Measurements from ENCODE around the gene PKLR.

The PKLR gene

GRCh38 chr1:155285631-155286044, 15.6 kb downstream of the PKLR start:
- H3K4me3 Mint-ChIP-seq = no peak overlapping the region
- peaks cover 4% of the 10 kb centered on the region for H3K36me3 Mint-ChIP-seq
- H3K27me3 Mint-ChIP-seq = peaks cover 4% of the 10 kb centered on the region
- H3K27ac Mint-ChIP-seq = no peak overlapping the region
- ATAC-seq (ENCODE audit: low read depth) = no peak
- no peak for DNase-seq (ENCODE audit: low spot score in 2 of 2)
- no peaks in the 10 kb centered on the region for H3K4me1 Mint-ChIP-seq
- no peaks in the 10 kb centered on the region for H3K9me3 Mint-ChIP-seq

GRCh38 chr1:155285063-155285462, 16.2 kb downstream of the PKLR start:
- no peaks in the 10 kb centered on the region for H3K9me3 Mint-ChIP-seq
- no peak overlapping the region for H3K27ac Mint-ChIP-seq
- peaks cover 4% of the 10 kb centered on the region for H3K36me3 Mint-ChIP-seq
- H3K4me3 Mint-ChIP-seq = no peak overlapping the region
- H3K27me3 Mint-ChIP-seq = no peaks in the 10 kb centered on the region
- ATAC-seq (ENCODE audit: low read depth) (no peak), DNase-seq (ENCODE audit: low spot score in 2 of 2) (no peak)
- no peaks in the 10 kb centered on the region for H3K4me1 Mint-ChIP-seq

GRCh38 chr1:155284476-155284875, 16.8 kb downstream of the PKLR start:
- no peak overlapping the region for H3K27ac Mint-ChIP-seq
- H3K4me1 Mint-ChIP-seq = no peaks in the 10 kb centered on the region
- H3K9me3 Mint-ChIP-seq = no peaks in the 10 kb centered on the region
- peaks cover 4% of the 10 kb centered on the region for H3K36me3 Mint-ChIP-seq
- no peak overlapping the region for H3K4me3 Mint-ChIP-seq
- ATAC-seq (ENCODE audit: low read depth) = no peak
- no peak for DNase-seq (ENCODE audit: low spot score in 2 of 2)
- no peaks in the 10 kb centered on the region for H3K27me3 Mint-ChIP-seq

GRCh38 chr1:155282488-155283091, 18.6 kb downstream of the PKLR start:
- Mint-ChIP-seq H3K4me1 (peaks cover 6% of the 10 kb centered on the region), H3K36me3 (peaks cover 3% of the 10 kb centered on the region), H3K9me3 (no peaks in the 10 kb centered on the region), H3K27ac (no peak overlapping the region), H3K27me3 (no peaks in the 10 kb centered on the region), H3K4me3 (no peak overlapping the region)
- ATAC-seq (ENCODE audit: low read depth) = no peak
- DNase-seq (ENCODE audit: low spot score in 2 of 2) = no peak

- no peak for ATAC-seq (ENCODE audit: low read depth)
Observed at GRCh38 chr1:155279268-155279667, 22.0 kb downstream of the PKLR start.

GRCh38 chr1:155278689-155279160, 22.5 kb downstream of the PKLR start:
- Mint-ChIP-seq H3K27ac (peak overlapping the region; percentile 39), H3K36me3 (no peaks in the 10 kb centered on the region), H3K9me3 (no peaks in the 10 kb centered on the region), H3K4me3 (peak overlapping the region; percentile 87), H3K4me1 (peaks cover 21% of the 10 kb centered on the region), H3K27me3 (no peaks in the 10 kb centered on the region)
- no peak for ATAC-seq (ENCODE audit: low read depth)
- DNase-seq (ENCODE audit: low spot score in 2 of 2) = no peak

More at GRCh38 chr1:155279268-155279667, 22.0 kb downstream of the PKLR start:
- no peak for DNase-seq (ENCODE audit: low spot score in 2 of 2)
- H3K36me3 Mint-ChIP-seq = no peaks in the 10 kb centered on the region
- no peaks in the 10 kb centered on the region for H3K27me3 Mint-ChIP-seq
- H3K9me3 Mint-ChIP-seq = no peaks in the 10 kb centered on the region
- H3K4me3 Mint-ChIP-seq = no peak overlapping the region
- H3K4me1 Mint-ChIP-seq = peaks cover 19% of the 10 kb centered on the region
- H3K27ac Mint-ChIP-seq = no peak overlapping the region

- DNase-seq (ENCODE audit: low spot score in 2 of 2) = peak; percentile 57 to 69
- peak; percentile 54 for ATAC-seq (ENCODE audit: low read depth)
- Mint-ChIP-seq H3K27ac (peak overlapping the region; percentile 39), H3K27me3 (no peaks in the 10 kb centered on the region), H3K4me3 (peak overlapping the region; percentile 87), H3K4me1 (peaks cover 26% of the 10 kb centered on the region), H3K36me3 (peaks cover 2% of the 10 kb centered on the region), H3K9me3 (no peaks in the 10 kb centered on the region)
Observed at GRCh38 chr1:155277902-155278688, 23.1 kb downstream of the PKLR start.

- Mint-ChIP-seq H3K4me1 (peaks cover 32% of the 10 kb centered on the region), H3K4me3 (peak within 1 kb of the TSS; percentile 87), H3K36me3 (peaks cover 5% of the 10 kb centered on the region), H3K9me3 (no peaks in the 10 kb centered on the region), H3K27me3 (no peaks in the 10 kb centered on the region), H3K27ac (no peak within 1 kb of the TSS)
- DNase-seq (ENCODE audit: low spot score in 2 of 2) = peak; percentile 85
- ATAC-seq (ENCODE audit: low read depth) = peak; percentile 53
Observed at GRCh38 chr1:155277070-155277901, 24.0 kb downstream of the PKLR start, which contains the start of gene HCN3. Gene HCN3 (plus strand): TSS chr1:155277463. CDS start chr1:155277591, 128 bp downstream.

GRCh38 chr1:155273343-155274245, 27.6 kb downstream of the PKLR start, which contains the start of gene CLK2:
Gene CLK2 (minus strand): TSS chr1:155273504. CDS start chr1:155270977, 2,527 bp downstream.
- Mint-ChIP-seq H3K4me1 (peaks cover 37% of the 10 kb centered on the region), H3K27me3 (no peaks in the 10 kb centered on the region), H3K36me3 (peaks cover 13% of the 10 kb centered on the region), H3K9me3 (no peaks in the 10 kb centered on the region), H3K27ac (peak within 1 kb of the TSS; percentile 93), H3K4me3 (peak within 1 kb of the TSS; percentile 92)
- ATAC-seq (ENCODE audit: low read depth) (peak; percentile 85), DNase-seq (ENCODE audit: low spot score in 2 of 2) (peak; percentile 88 to 90)

- no peaks in the 10 kb centered on the region for H3K9me3 Mint-ChIP-seq
- peak overlapping the region; percentile 93 for H3K27ac Mint-ChIP-seq
- H3K4me1 Mint-ChIP-seq = peaks cover 35% of the 10 kb centered on the region
- ATAC-seq (ENCODE audit: low read depth) (peak; percentile 22), DNase-seq (ENCODE audit: low spot score in 2 of 2) (no peak)
- peak overlapping the region; percentile 92 for H3K4me3 Mint-ChIP-seq
- H3K27me3 Mint-ChIP-seq = no peaks in the 10 kb centered on the region
- H3K36me3 Mint-ChIP-seq = peaks cover 16% of the 10 kb centered on the region
Observed at GRCh38 chr1:155272466-155273342, 28.5 kb downstream of the PKLR start.

GRCh38 chr1:155269381-155269780, 31.9 kb downstream of the PKLR start:
- no peak overlapping the region for H3K27ac Mint-ChIP-seq
- H3K9me3 Mint-ChIP-seq = no peaks in the 10 kb centered on the region
- DNase-seq (ENCODE audit: low spot score in 2 of 2) = no peak
- H3K27me3 Mint-ChIP-seq = no peaks in the 10 kb centered on the region
- peaks cover 25% of the 10 kb centered on the region for H3K36me3 Mint-ChIP-seq
- no peak overlapping the region for H3K4me3 Mint-ChIP-seq
- ATAC-seq (ENCODE audit: low read depth) = no peak
- peaks cover 22% of the 10 kb centered on the region for H3K4me1 Mint-ChIP-seq

GRCh38 chr1:155268630-155269029, 32.6 kb downstream of the PKLR start:
- peaks cover 30% of the 10 kb centered on the region for H3K36me3 Mint-ChIP-seq
- no peak overlapping the region for H3K4me3 Mint-ChIP-seq
- H3K4me1 Mint-ChIP-seq = peaks cover 19% of the 10 kb centered on the region
- ATAC-seq (ENCODE audit: low read depth) = no peak
- H3K27ac Mint-ChIP-seq = no peak overlapping the region
- no peaks in the 10 kb centered on the region for H3K9me3 Mint-ChIP-seq
- no peak for DNase-seq (ENCODE audit: low spot score in 2 of 2)
- no peaks in the 10 kb centered on the region for H3K27me3 Mint-ChIP-seq

All from memory B cell (primary cell).